Activated gamma-delta T cell treated with Interleukin-2 at 50 U/mL for 16 hours (primary cell): ENCODE measurements around the gene UGT2A1.

Experiments
- DNase-seq: peaks from one replicate; pipeline ENCODE4 v3.0.0-alpha.2; 2020

Gene UGT2A1

DNA sequence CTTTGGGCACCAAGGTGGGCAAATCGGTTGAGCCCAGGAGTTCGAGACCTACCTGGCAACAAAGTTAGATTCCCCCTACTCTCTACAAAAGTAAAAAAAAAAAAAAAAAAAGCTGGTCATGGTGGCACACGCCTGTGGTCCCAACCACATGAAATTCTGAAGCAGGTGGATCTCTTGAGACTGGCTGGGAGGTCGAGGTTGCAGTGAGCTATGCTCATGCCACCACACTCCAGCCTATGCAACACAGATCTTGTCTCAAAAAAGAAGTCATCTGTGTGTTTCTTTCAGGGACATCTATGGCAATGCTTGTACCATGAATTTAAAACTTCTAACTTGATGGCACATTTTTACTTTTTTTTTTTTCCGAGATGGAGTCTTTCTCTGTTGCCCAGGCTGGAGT lies 68.9 kb downstream of the UGT2A1 start:
- DNase-seq: no peak

DNA sequence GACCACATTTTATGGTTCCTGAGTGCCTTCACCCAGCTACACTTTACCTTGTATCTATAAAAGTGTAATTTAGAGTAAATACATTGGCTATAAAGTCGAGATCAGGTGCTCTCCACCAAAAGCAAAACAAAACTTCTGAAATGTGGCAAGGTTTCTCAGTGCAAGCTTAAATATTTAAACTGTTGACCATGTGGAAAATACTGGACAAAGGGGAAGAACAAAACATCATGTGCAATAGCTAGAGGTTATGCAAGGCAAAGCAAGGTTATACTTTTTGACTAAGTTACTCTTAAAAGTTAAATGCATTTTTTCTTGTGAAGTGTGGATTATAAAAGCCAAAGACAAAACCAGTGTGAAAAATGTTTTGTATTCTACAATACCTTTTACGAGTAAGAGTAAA lies 69.5 kb downstream of the UGT2A1 start:
- DNase-seq: no peak

DNA sequence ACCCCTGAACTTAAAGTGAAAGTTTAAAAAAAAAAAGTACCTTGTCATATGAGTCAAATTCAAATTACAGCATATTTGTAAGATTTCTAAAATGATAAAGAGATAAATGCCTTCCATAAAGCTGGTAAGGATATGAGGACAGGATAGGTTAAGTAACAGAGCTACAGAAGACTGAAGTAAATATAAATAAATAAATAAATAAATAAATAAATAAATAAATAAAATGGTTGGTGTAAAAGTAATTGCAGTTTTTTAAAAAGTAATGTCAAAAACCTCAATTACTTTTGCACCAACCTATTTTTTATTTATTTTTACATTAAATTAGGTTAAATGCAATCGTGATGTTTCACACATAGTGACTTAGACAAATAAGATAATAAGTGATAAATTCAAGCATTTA lies 75.8 kb downstream of the UGT2A1 start:
- no peak for DNase-seq

DNA sequence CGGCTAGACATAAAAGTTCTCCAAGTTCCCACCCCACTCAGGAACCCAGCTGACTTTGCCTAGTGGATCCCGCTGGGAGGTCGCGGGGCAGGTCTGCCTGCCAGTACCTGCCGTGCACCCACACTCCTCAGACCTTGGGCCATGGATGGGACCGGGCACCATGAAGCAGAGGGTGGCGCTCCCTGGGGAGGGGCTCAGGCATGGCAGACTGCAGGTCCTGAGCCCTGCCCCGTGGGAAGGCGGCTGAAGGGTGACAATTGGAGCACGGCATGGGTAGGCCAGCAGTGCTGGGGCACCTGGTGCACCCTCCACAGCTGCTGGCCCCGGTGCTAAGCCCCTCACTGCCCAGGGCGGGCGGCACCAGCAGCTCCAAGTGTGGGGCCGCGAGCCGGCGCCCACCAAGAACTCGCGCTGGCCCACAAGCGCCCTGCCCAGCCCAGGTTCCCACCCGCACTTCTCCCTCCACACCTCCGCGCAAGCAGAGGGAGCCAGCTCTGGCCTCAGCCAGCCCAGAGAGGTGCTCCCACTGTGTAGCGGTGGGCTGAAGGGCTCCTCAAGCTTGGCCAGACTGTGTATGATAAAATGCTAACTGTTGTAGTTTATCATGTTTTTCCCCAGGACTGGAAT lies 76.7 kb downstream of the UGT2A1 start:
- no peak for DNase-seq

DNA sequence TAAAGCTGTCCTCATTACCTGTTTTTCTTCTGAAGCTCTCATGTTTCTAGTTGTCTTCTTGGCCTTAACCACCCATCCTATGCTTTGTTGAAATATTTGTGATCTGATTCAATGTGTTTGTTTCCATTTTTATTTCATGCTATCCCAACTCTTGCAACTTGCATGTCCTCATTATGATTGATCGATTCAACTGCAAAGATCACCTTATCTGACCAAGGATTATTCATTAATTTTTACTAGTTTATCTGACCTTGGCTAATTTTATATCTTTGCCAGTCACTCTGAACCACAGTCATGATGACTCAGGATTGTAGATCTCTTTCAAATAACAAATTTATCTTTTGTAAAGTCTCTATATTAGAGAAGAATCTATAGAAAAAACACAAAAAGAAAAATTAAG lies 84.3 kb downstream of the UGT2A1 start:
- DNase-seq: no peak

DNA sequence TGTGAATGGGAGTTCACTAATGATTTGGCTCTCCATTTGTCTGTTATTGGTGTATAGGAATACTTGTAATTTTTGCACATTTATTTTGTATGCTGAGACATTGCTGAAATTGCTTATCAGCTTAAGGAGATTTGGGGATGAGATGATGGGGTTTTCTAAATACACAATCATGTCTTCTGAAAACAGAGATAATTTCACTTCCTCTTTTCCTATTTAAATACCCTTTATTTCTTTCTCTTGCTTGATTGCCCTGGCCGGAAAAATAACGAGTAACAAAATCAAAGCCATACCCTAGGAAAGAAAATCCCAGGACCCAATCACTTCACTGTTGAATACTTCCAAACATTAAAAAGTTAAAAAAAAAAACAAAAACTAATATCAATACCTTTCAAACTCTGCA lies 89.6 kb downstream of the UGT2A1 start:
- DNase-seq: no peak

DNA sequence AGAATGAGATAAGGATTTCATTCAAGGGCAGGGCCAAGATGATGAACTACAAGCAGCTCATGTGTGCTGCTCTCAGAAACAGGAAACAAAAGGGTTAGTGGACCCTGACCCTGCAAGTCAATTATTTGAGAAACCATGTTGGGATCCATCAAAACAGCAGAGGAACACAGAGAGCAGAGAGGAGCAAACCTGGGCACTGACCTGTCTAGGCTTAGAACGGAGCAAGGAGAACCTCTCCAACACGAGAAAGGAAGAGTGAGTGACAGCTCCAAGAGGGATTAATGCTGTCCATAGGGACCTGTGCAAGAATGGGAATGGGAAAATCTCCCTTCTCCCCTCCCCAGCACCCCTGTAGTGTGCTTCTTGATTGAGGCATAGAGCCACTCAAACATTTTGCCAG lies 103.4 kb downstream of the UGT2A1 start:
- no peak for DNase-seq

DNA sequence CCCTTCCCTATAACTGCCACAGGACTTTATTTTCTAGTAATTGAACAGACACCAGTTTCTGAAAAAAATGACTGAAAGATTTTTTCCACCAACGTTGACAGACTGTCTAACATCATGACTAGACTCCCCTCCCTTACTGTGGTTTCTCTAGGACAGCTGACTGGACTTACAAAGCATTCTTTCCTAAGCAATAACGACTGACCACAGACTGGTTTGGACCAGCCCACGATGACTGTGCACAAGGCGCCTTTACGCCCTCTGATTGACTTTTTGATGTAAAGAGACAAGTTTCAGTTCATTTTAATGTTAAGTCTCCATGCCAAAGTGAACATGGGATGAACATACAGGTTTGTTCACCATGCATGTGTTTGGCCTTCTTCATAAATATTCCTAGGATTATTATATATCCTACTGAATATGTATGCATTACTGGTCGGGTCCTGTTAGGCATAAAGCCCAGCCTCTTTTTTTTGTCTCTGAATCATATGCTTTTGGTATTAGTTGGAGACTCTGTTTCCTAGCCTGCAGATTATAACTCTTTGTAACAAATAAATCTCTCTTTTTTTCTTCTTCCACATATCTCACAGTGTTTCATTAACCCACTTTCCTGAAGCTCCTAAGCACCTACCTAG lies 106.8 kb downstream of the UGT2A1 start:
- no peak for DNase-seq
